Measurements from ENCODE around the gene UROS. TPM values are rescaled to one million over a fixed set of nuclear protein-coding genes. Genes with fewer than 3 reads are reported as not detected.

The UROS gene
- total and polyA plus RNA-seq, 2 of the 4 experiments (the other 2 are of a cell fraction): 48.7 to 56.5 TPM

DNA sequence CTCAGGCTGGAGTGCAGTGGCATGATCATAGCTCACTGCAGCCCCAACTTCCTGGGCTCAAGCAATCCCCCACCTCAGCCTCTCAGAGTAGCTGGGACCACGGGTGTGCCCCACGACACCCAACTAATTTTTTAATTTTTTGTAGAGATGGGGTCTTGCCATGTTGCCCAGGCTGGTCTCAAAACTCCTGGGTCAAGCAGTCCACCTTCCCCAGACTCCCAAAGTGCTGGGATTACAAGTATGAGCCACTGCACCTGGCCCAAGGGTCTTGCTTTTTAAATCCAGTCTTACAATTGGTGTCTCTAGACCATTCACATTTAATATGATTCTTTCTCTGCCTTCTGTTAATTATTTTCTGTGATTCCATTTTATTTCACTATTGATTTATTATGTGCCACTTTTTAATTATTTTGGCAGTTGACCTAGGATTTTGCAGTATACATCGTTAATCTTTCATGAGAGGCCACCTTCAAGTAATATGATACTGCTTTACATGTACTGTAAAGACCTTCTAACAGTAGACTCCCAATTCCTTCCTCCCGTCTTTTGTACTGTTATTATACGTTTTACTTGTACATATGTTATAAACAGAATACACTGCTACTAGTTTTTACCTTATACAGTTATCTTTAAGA, 66.1 kb downstream of the UROS start:
- no CpG with 5 or more reads among the region's 5 CpGs for WGBS, 2 experiments (ENCODE audit: extremely low coverage in 2 of 2, insufficient read length in 1 of 2)

More for the DNA sequence above, 66.1 kb downstream of the UROS start:
- H3K4me1 ChIP-seq (ENCODE audit: control insufficient read depth, insufficient read depth, low read length): no peaks in the 10 kb centered on the region
- ChIA-PET POLR2A (ENCODE audit: unreplicated experiment) (no interaction called here), CTCF (no interaction called here)
- no peak overlapping the region for H3K23ac ChIP-seq (ENCODE audit: low read depth, low read length)
- H4K20me1 ChIP-seq (ENCODE audit: insufficient read depth, low read length): no peaks in the 10 kb centered on the region
- H2BK15ac ChIP-seq (ENCODE audit: low read depth, low read length): no peak overlapping the region
- TF ChIP-seq, protein P1, sequence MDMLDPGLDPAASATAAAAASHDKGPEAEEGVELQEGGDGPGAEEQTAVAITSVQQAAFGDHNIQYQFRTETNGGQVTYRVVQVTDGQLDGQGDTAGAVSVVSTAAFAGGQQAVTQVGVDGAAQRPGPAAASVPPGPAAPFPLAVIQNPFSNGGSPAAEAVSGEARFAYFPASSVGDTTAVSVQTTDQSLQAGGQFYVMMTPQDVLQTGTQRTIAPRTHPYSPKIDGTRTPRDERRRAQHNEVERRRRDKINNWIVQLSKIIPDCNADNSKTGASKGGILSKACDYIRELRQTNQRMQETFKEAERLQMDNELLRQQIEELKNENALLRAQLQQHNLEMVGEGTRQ (IDR thresholded peaks at IDR 0.05; ENCODE audit: low read depth, low read length): no peak
- TF ChIP-seq RCOR1 (IDR thresholded peaks at IDR 0.05; ENCODE audit: insufficient replicate concordance, low read length): no peak
- dilution Hi-C loops (cut with HindIII; ENCODE audit: low sequenced_read_pairs, unreplicated experiment) (no loop called here), intact Hi-C loops (cut with micrococcal nuclease) (loop anchor here (5.0 kb wide), 1 partner anchor 35 kb away; no protein-coding TSS in a partner anchor), in situ Hi-C loops (cut with MboI; ENCODE audit: low sequenced_read_pairs) (no loop called here)
- no peak overlapping the region for H3K4me3 ChIP-seq (ENCODE audit: insufficient read depth, low read depth, low read length)
- no peaks in the 10 kb centered on the region for H3K9me3 ChIP-seq (ENCODE audit: control insufficient read depth, insufficient read depth, low read length)
- H2BK20ac ChIP-seq (ENCODE audit: low read depth, low read length): no peak overlapping the region
- H3K56ac ChIP-seq (ENCODE audit: extremely low read depth, insufficient read depth, low read length): no peak overlapping the region
- H2AK5ac ChIP-seq (ENCODE audit: low read depth, low read length): no peak overlapping the region
- no peak overlapping the region for H4K5ac ChIP-seq (ENCODE audit: low read depth, low read length)
- H3K9me1 ChIP-seq (ENCODE audit: insufficient read depth, low read length): no peaks in the 10 kb centered on the region; the same call in 1 of the 2 replicates
- no peak overlapping the region for H2AK9ac ChIP-seq (replicated peaks; ENCODE audit: low read depth, low read length, poor library complexity)
- no peak for ATAC-seq (ENCODE audit: low read depth)
- DNase-seq: no peak
- H2AFZ ChIP-seq (replicated peaks; ENCODE audit: low read length, poor library complexity): no peak overlapping the region
- H3K14ac ChIP-seq (replicated peaks; ENCODE audit: low read depth, low read length): no peak overlapping the region
- H4K8ac ChIP-seq (ENCODE audit: low read depth in 2 of 2, low read length in 2 of 2): no peak overlapping the region
- H3K27ac ChIP-seq (ENCODE audit: insufficient read depth, low read length): no peak overlapping the region
- H3K36me3 ChIP-seq (ENCODE audit: control insufficient read depth, insufficient read depth, low read length): peaks cover 33% of the 10 kb centered on the region
- no peak overlapping the region for H3K9ac ChIP-seq (ENCODE audit: low read depth, low read length)
- H2BK120ac ChIP-seq (ENCODE audit: low read depth, low read length): no peak overlapping the region
- H4K91ac ChIP-seq (ENCODE audit: insufficient read depth, low read depth, low read length): no peak overlapping the region
- H3K4ac ChIP-seq (ENCODE audit: low read depth, low read length): no peak overlapping the region
- H3K4me2 ChIP-seq (ENCODE audit: low read depth, low read length): no peak overlapping the region
- H2BK5ac ChIP-seq (ENCODE audit: low read depth, low read length, poor library complexity, severe bottlenecking): no peak overlapping the region
- H3K27me3 ChIP-seq (ENCODE audit: control insufficient read depth, insufficient read depth, low read length): no peaks in the 10 kb centered on the region
- no peak overlapping the region for H3K18ac ChIP-seq (ENCODE audit: low read depth, low read length)
- no TSS peak for BruUV-seq (replicated peaks)
- H3K79me1 ChIP-seq (ENCODE audit: low read depth in 1 of 2, low read length in 2 of 2): peaks cover 10 to 11% of the 10 kb centered on the region in 2 experiments; a peak in 2 of 4 replicates

Measured in IMR-90 (cell line).